ENCODE measurements around the gene GNAI3. TPM values are rescaled to one million over a fixed set of nuclear protein-coding genes. Genes with fewer than 3 reads are reported as not detected.
A peak's percentile ranks its signal among the peaks of the same experiment; 100 is the strongest.

Gene GNAI3
- polyA plus RNA-seq, 1 experiment: 14.8 TPM

DNA sequence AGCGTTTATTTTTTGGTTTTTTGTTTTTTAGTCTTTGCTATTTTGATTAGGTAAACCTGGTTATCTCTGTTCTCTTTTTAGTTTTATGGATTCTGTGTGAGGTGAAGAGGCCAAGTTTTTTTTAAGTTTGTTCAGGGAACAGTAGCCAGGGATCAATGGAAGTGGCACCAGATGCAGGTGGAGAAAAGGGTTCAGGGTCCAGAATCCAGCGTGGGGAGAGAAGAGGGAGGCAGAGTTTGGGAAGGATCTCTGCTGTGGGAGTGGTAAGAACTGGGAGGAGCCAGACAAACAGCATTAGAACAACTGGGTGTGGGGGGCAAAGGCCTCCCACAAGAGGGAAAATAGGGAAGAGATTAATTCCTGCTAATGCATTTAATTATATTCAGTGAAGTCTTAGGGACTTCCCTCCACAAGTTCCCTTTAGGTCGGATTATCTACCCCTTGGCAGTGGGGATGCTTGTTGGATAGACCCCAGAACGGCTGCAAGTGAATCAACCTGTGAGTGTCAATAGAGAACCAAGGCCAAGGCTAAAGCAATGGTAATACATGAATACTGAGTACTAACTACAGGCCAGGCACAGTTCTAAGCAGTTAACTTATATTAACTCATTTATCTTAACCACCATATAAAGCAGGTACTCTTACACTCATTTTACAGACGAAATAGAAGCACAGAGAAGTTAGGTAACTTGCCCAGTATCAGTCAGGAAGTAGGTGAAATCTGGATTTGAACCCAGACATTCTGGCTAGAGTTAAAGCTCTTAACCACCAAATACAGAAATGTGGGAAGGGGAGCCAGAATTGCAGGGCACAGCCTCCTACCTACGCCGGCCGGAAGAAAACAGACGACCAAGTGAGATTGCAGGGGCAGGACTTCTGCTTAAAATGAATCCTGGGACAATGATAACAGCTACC, 70.5 kb downstream of the GNAI3 start:
- Histone ChIP-seq H3K27me3 (ENCODE audit: control insufficient read depth, insufficient read depth, low read length) (no peaks in the 10 kb centered on the region), H3K4me3 (ENCODE audit: low read depth, low read length) (peak overlapping the region; percentile 95), H3K9me3 (ENCODE audit: control insufficient read depth, insufficient read depth, low read length) (no peaks in the 10 kb centered on the region; the same call in 1 of the 2 replicates), H3K27ac (ENCODE audit: low read depth, low read length) (peak overlapping the region; percentile 97)
- POLR2A ChIA-PET: interaction anchor here (1.0 to 2.7 kb wide), 3 partner anchors 8 to 70 kb away, joined by 3 to 24 read pairs (median 19); partner anchors contain the start of gene GNAI3
- no peak for DNase-seq (ENCODE audit: low read depth, low spot score)
- TF ChIP-seq, protein P1, sequence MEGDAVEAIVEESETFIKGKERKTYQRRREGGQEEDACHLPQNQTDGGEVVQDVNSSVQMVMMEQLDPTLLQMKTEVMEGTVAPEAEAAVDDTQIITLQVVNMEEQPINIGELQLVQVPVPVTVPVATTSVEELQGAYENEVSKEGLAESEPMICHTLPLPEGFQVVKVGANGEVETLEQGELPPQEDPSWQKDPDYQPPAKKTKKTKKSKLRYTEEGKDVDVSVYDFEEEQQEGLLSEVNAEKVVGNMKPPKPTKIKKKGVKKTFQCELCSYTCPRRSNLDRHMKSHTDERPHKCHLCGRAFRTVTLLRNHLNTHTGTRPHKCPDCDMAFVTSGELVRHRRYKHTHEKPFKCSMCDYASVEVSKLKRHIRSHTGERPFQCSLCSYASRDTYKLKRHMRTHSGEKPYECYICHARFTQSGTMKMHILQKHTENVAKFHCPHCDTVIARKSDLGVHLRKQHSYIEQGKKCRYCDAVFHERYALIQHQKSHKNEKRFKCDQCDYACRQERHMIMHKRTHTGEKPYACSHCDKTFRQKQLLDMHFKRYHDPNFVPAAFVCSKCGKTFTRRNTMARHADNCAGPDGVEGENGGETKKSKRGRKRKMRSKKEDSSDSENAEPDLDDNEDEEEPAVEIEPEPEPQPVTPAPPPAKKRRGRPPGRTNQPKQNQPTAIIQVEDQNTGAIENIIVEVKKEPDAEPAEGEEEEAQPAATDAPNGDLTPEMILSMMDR (IDR thresholded peaks at IDR 0.05; ENCODE audit: low read depth, low read length): no peak
- CTCF ChIA-PET: interaction anchor here (0.7 to 3.2 kb wide), 4 partner anchors 12 to 155 kb away, joined by 3 to 12 read pairs (median 6); no protein-coding TSS in a partner anchor

- Histone ChIP-seq H3K27ac (ENCODE audit: low read depth, low read length) (peak within 1 kb of the TSS; percentile 97), H3K27me3 (ENCODE audit: control insufficient read depth, insufficient read depth, low read length) (no peaks in the 10 kb centered on the region), H3K4me3 (ENCODE audit: low read depth, low read length) (peak within 1 kb of the TSS; percentile 95), H3K9me3 (ENCODE audit: control insufficient read depth, insufficient read depth, low read length) (no peaks in the 10 kb centered on the region; the same call in 1 of the 2 replicates)
- POLR2A ChIA-PET: interaction anchor here (1.0 to 2.3 kb wide), 4 partner anchors 9 to 71 kb away, joined by 3 to 24 read pairs (median 4); partner anchors contain the start of gene GNAI3
- TF ChIP-seq, protein P1 (IDR thresholded peaks at IDR 0.05; ENCODE audit: low read depth, low read length): no peak
- DNase-seq (ENCODE audit: low read depth, low spot score): peak; percentile 59
- CTCF ChIA-PET: interaction anchor here (0.7 to 3.2 kb wide), 6 partner anchors 10 to 154 kb away, joined by 3 to 12 read pairs (median 5); no protein-coding TSS in a partner anchor
Observed at GRCh38 chr1:109619576-109620400, 71.4 kb downstream of the GNAI3 start, which contains the start of the genes AMPD2 and GNAT2. Gene AMPD2 (plus strand): TSS chr1:109619837. CDS start chr1:109621176, 1,339 bp downstream. Gene GNAT2 (minus strand): TSS chr1:109619616. CDS start chr1:109612870, 6,746 bp downstream.

DNA sequence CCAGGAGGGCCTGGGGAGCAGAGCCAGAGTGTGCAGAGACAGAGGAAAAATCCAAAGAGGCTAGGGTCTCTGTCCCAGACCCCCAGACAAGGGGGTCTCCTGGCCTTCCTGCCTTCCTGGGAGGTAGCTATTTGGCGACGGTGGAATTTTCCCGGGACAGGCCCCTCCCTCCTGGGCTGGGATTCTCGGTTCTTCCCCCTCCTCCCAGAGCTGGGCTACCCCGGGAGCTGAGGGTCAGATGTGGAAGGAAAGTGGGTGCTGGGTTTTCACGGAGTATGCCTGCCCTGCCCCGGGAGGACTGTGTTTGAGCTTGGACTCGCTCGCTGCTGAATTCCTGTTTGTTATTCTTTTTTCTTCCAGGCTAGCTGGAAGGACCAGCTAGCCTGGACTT, 72.0 kb downstream of the GNAI3 start:
- CTCF ChIA-PET: interaction anchor here (1.3 to 3.2 kb wide), 4 partner anchors 10 to 74 kb away, joined by 4 to 12 read pairs (median 7); no protein-coding TSS in a partner anchor
- H3K27ac ChIP-seq (ENCODE audit: low read depth, low read length): peak overlapping the region; percentile 97
- POLR2A ChIA-PET: interaction anchor here (0.6 to 2.3 kb wide), 4 partner anchors 10 to 291 kb away, joined by 3 to 24 read pairs (median 4); partner anchors contain the start of gene GNAI3
- H3K9me3 ChIP-seq (ENCODE audit: control insufficient read depth, insufficient read depth, low read length): no peaks in the 10 kb centered on the region; the same call in 1 of the 2 replicates
- peak overlapping the region; percentile 95 for H3K4me3 ChIP-seq (ENCODE audit: low read depth, low read length)
- no peak for DNase-seq (ENCODE audit: low read depth, low spot score)
- TF ChIP-seq, protein P1 (IDR thresholded peaks at IDR 0.05; ENCODE audit: low read depth, low read length): no peak
- H3K27me3 ChIP-seq (ENCODE audit: control insufficient read depth, insufficient read depth, low read length): no peaks in the 10 kb centered on the region

DNA sequence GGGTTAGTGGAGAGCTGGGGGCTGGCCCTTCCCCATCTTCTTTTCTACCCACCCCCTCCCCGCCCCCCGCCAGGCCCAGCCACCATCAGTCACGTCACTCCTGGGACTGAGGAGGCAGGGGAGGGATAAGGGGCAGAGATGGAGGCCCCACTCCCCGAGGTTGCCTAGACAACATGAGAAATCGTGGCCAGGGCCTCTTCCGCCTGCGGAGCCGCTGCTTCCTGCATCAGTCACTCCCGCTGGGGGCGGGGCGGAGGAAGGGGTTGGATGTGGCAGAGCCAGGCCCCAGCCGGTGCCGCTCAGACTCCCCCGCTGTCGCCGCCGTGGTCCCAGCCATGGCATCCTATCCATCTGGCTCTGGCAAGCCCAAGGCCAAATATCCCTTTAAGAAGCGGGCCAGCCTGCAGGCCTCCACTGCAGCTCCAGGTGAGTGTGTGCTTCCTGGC, 72.4 kb downstream of the GNAI3 start:
- Histone ChIP-seq H3K27me3 (ENCODE audit: control insufficient read depth, insufficient read depth, low read length) (no peaks in the 10 kb centered on the region), H3K27ac (ENCODE audit: low read depth, low read length) (peak overlapping the region; percentile 97), H3K9me3 (ENCODE audit: control insufficient read depth, insufficient read depth, low read length) (no peaks in the 10 kb centered on the region; the same call in 1 of the 2 replicates), H3K4me3 (ENCODE audit: low read depth, low read length) (peak overlapping the region; percentile 95)
- TF ChIP-seq, protein P1 (IDR thresholded peaks at IDR 0.05; ENCODE audit: low read depth, low read length): no peak
- POLR2A ChIA-PET: interaction anchor here (0.6 to 2.3 kb wide), 4 partner anchors 11 to 290 kb away, joined by 3 to 24 read pairs (median 4); partner anchors contain the start of gene GNAI3
- CTCF ChIA-PET: interaction anchor here (1.3 to 3.2 kb wide), 4 partner anchors 9 to 75 kb away, joined by 4 to 12 read pairs (median 7); no protein-coding TSS in a partner anchor
- peak; percentile 78 for DNase-seq (ENCODE audit: low read depth, low spot score)
